CD4-positive, alpha-beta T cell (primary cell): ENCODE measurements around the gene SLC31A1. TPM values are rescaled to one million over a fixed set of nuclear protein-coding genes. Genes with fewer than 3 reads are reported as not detected.

Experiments
- ATAC-seq: fragments of 200-7000 bp; cut with Tn5 transposase; one replicate; pipeline ENCODE4 v1.10.0; 2022; ENCODE audit warnings: mild to moderate bottlenecking; ENCODE audit not compliant: poor library complexity
- CTCF ChIA-PET: fragments of 350-600 bp; sonication (Branson Sonifier 250); formaldehyde crosslinking; loops from one replicate; lab custom pipeline; 2021; ENCODE audit warnings: antibody characterized with exemption, inconsistent platforms; lab: Charles Lee
- POLR2A ChIA-PET: fragments of 350-600 bp; sonication (Branson Sonifier 250); formaldehyde crosslinking; loops from one replicate; lab custom pipeline; 2021; ENCODE audit warnings: antibody characterized with exemption, inconsistent platforms; lab: Charles Lee
- DNase-seq, 14 experiments: peaks; one replicate each; pipeline ENCODE4 v3.0.0-alpha.2; 2013 to 2020; ENCODE audit warnings: mixed read lengths in 2 of 14
- H3K27ac ChIP-seq, 2 donors: one replicate each; pipeline versions ENCODE4 v1.5.1 to v1.7.0; 2013; ENCODE audit warnings: low read length in 2 of 2, low read depth in 1 of 2, mild to moderate bottlenecking in 1 of 2
- H3K27me3 ChIP-seq, 2 experiments: 1 replicate in 1 of 2; 2 replicates in 1 of 2; pipeline versions ENCODE4 v1.6.1 to v1.7.0; 2013; ENCODE audit warnings: low read length in 2 of 2, control low read depth in 1 of 2, mild to moderate bottlenecking in 1 of 2, moderate library complexity in 1 of 2; ENCODE audit not compliant: insufficient read depth in 2 of 2, control insufficient read depth in 1 of 2
- H3K36me3 ChIP-seq: one replicate; pipeline ENCODE4 v1.6.1; 2013; ENCODE audit warnings: low read length, control low read depth; ENCODE audit not compliant: insufficient read depth
- H3K4me1 ChIP-seq: one replicate; pipeline ENCODE4 v1.6.1; 2013; ENCODE audit warnings: low read length, control low read depth; ENCODE audit not compliant: insufficient read depth
- H3K4me3 ChIP-seq: one replicate; pipeline ENCODE4 v1.5.1; 2013; ENCODE audit warnings: mild to moderate bottlenecking, low read length, moderate library complexity
- H3K9me3 ChIP-seq, 2 experiments: 1 replicate in 1 of 2; 2 replicates in 1 of 2; pipeline versions ENCODE4 v1.6.1 to v1.7.0; 2013; ENCODE audit warnings: low read length in 2 of 2, mild to moderate bottlenecking in 2 of 2, control low read depth in 1 of 2, moderate library complexity in 1 of 2; ENCODE audit not compliant: control insufficient read depth in 1 of 2, insufficient read depth in 1 of 2
- H3K27ac Mint-ChIP-seq: one replicate; pipeline ENCODE4 v1.8.0; 2020; ENCODE audit warnings: mixed read lengths
- H3K27me3 Mint-ChIP-seq: one replicate; pipeline ENCODE4 v1.8.0; 2021; ENCODE audit warnings: mixed read lengths
- H3K36me3 Mint-ChIP-seq: one replicate; pipeline ENCODE4 v1.8.0; 2021; ENCODE audit warnings: low read depth, mixed read lengths
- H3K4me1 Mint-ChIP-seq: one replicate; pipeline ENCODE4 v1.8.0; 2021; ENCODE audit warnings: low read depth, mixed read lengths
- H3K4me3 Mint-ChIP-seq: one replicate; pipeline ENCODE4 v1.8.0; 2020; ENCODE audit warnings: mild to moderate bottlenecking, mixed read lengths
- H3K9me3 Mint-ChIP-seq: one replicate; pipeline ENCODE4 v1.8.0; 2020; ENCODE audit warnings: mixed read lengths
- intact Hi-C, 2 experiments: fragments of 100-400 bp; cut with DNase I in 1 of 2; cut with micrococcal nuclease in 1 of 2; formaldehyde crosslinking; loops; one replicate each; pipeline versions ENCODE4 v1.15.1 to v1.9.0; 2023 to 2025; cut with DNase I, micrococcal nuclease
- total RNA-seq, 174 experiments: library from RNA in 2 of 174; stranded (reverse) in 2 of 174; gene quantifications; one replicate each; pipeline ENCODE4 v1.2.3 and lab custom pipeline; 2021 to 2026
- TF ChIP-seq, protein P1 (sequence below): fragments of 200-600 bp; IDR thresholded peaks from one replicate; pipeline ENCODE4 v1.8.0; 2022; ENCODE audit warnings: antibody characterized with exemption, mild to moderate bottlenecking

The SLC31A1 gene
- total RNA-seq, 2 experiments from 2014 or later, result 12.1 to 12.3 TPM

DNA sequence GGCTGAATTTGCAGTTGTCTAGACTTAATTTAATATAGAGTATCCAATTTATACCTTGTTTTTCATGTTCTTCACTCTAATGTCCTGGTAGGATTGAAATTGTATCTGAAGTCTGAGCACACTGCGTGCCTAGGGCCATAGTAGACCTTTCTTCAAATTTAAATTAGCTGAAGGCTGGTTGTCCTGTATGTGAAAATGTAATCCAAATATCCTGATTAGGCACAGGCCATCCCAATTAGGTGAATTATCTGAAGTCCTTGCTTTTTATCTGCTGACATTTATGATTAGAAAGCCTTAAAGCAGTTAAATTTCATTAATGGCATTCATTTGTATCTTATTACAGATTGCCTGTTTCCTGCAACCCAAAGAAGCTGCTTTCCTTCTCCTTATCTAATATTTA lies 33.6 kb downstream of the SLC31A1 start:
- H3K36me3 ChIP-seq, result peaks cover 5% of the 10 kb centered on the region
- H3K4me1 Mint-ChIP-seq, result no peaks in the 10 kb centered on the region
- ChIA-PET CTCF (no interaction called here), POLR2A (no interaction called here)
- no peak overlapping the region for H3K27ac Mint-ChIP-seq
- DNase-seq, result no peak
- no peaks in the 10 kb centered on the region for H3K27me3 ChIP-seq
- H3K27me3 Mint-ChIP-seq, result no peaks in the 10 kb centered on the region
- TF ChIP-seq, protein P1, sequence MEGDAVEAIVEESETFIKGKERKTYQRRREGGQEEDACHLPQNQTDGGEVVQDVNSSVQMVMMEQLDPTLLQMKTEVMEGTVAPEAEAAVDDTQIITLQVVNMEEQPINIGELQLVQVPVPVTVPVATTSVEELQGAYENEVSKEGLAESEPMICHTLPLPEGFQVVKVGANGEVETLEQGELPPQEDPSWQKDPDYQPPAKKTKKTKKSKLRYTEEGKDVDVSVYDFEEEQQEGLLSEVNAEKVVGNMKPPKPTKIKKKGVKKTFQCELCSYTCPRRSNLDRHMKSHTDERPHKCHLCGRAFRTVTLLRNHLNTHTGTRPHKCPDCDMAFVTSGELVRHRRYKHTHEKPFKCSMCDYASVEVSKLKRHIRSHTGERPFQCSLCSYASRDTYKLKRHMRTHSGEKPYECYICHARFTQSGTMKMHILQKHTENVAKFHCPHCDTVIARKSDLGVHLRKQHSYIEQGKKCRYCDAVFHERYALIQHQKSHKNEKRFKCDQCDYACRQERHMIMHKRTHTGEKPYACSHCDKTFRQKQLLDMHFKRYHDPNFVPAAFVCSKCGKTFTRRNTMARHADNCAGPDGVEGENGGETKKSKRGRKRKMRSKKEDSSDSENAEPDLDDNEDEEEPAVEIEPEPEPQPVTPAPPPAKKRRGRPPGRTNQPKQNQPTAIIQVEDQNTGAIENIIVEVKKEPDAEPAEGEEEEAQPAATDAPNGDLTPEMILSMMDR, result no peak
- H3K36me3 Mint-ChIP-seq, result peaks cover 25% of the 10 kb centered on the region
- intact Hi-C loops, result no loop called here
- H3K9me3 ChIP-seq, result no peaks in the 10 kb centered on the region
- no peaks in the 10 kb centered on the region for H3K4me1 ChIP-seq
- H3K9me3 Mint-ChIP-seq, result no peaks in the 10 kb centered on the region
- no peak for ATAC-seq
- H3K27ac ChIP-seq, result no peak overlapping the region
- H3K4me3 Mint-ChIP-seq, result no peak overlapping the region
- no peak overlapping the region for H3K4me3 ChIP-seq

DNA sequence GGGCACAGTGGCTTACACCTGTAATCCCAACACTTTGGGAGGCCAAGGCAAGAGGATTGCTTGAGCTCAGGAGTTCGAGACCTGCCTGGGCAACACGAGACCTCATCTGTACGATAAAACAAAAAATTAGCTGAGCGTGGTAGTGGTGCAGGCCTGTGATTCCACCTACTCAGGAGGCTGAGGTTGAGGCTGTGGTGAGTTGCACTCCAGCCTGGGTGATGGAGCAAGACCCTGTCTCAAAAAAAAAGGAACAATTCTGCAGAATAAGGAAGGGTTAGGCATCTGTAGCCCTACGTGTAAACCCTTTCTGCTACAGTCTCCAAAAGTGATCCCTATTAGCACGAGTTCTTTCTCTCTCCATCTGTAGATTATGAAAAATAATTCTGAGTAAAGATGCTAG lies 34.1 kb downstream of the SLC31A1 start:
- CTCF ChIA-PET, result no interaction called here

DNA sequence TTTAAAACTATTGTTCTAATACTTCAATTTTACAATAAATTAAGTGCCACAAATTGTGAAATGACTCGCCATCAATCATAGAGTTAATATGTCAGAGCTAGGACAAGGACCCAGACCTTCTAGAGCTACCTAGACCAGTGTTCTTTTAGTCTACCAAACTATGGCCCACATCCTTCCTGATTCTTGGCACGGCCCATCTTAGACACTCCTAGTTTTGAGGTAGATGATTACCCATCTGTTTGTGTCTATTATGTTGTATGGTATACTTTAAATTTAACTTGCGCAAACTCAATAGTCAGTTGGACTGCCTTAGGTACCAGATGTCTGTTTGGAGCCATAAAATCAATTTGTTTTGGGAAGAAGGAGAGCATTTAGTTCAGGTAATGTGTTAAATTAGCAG lies 36.5 kb downstream of the SLC31A1 start:
- CTCF ChIA-PET, result no interaction called here
- Histone ChIP-seq H3K4me1 (no peaks in the 10 kb centered on the region), H3K9me3 (no peaks in the 10 kb centered on the region), H3K27me3 (no peaks in the 10 kb centered on the region), H3K27ac (no peak overlapping the region), H3K4me3 (no peak overlapping the region), H3K36me3 (peaks cover 11% of the 10 kb centered on the region)
- no peak for DNase-seq
- TF ChIP-seq, protein P1, result no peak
- Mint-ChIP-seq H3K4me1 (no peaks in the 10 kb centered on the region), H3K9me3 (no peaks in the 10 kb centered on the region), H3K36me3 (peaks cover 43% of the 10 kb centered on the region), H3K27ac (no peak overlapping the region), H3K4me3 (no peak overlapping the region), H3K27me3 (no peaks in the 10 kb centered on the region)
- ATAC-seq, result no peak
- intact Hi-C loops, result no loop called here
- POLR2A ChIA-PET, result interaction anchor here (0.5 kb wide), 1 partner anchor 12 kb away, joined by 4 read pairs; no protein-coding TSS in a partner anchor

More for the DNA sequence above, 34.1 kb downstream of the SLC31A1 start:
- no peaks in the 10 kb centered on the region for H3K4me1 ChIP-seq
- no peak overlapping the region for H3K27ac ChIP-seq
- H3K4me1 Mint-ChIP-seq, result no peaks in the 10 kb centered on the region
- intact Hi-C loops, result no loop called here
- no peak overlapping the region for H3K27ac Mint-ChIP-seq
- H3K9me3 ChIP-seq, result no peaks in the 10 kb centered on the region
- DNase-seq (no peak), ATAC-seq (no peak)
- TF ChIP-seq, protein P1, result no peak
- H3K4me3 Mint-ChIP-seq, result no peak overlapping the region
- peaks cover 29% of the 10 kb centered on the region for H3K36me3 Mint-ChIP-seq
- no peak overlapping the region for H3K4me3 ChIP-seq
- H3K36me3 ChIP-seq, result peaks cover 9% of the 10 kb centered on the region
- POLR2A ChIA-PET, result no interaction called here
- H3K9me3 Mint-ChIP-seq, result no peaks in the 10 kb centered on the region
- no peaks in the 10 kb centered on the region for H3K27me3 Mint-ChIP-seq
- no peaks in the 10 kb centered on the region for H3K27me3 ChIP-seq
